Nephron progenitor cell (in vitro differentiated cells): ENCODE measurements around the gene MED8.
A peak's percentile ranks its signal among the peaks of the same experiment; 100 is the strongest.
"Not testable (repeated sequence)": the region's sequence is repeated elsewhere in the genome, so short reads cannot be mapped to it uniquely, and the experiment has no call there.

ENCODE experiments used
- DNase-seq: peaks from one replicate; pipeline ENCODE4 v3.0.0; 2021
- H3K27ac Mint-ChIP-seq: 2 replicates; pipeline ENCODE4 v1.8.0; 2021; ENCODE audit warnings: mild to moderate bottlenecking, moderate library complexity, mixed read lengths
- H3K27me3 Mint-ChIP-seq: 2 replicates; pipeline ENCODE4 v1.8.0; 2021; ENCODE audit warnings: mild to moderate bottlenecking, low read depth, mixed read lengths; ENCODE audit not compliant: poor library complexity
- H3K36me3 Mint-ChIP-seq: 2 replicates; pipeline ENCODE4 v1.8.0; 2021; ENCODE audit warnings: low read depth, mixed read lengths
- H3K4me1 Mint-ChIP-seq: 2 replicates; pipeline ENCODE4 v1.8.0; 2021; ENCODE audit warnings: mixed read lengths
- H3K4me3 Mint-ChIP-seq: 2 replicates; pipeline ENCODE4 v1.8.0; 2021; ENCODE audit warnings: mild to moderate bottlenecking, moderate library complexity, mixed read lengths
- H3K9me3 Mint-ChIP-seq: 2 replicates; pipeline ENCODE4 v1.8.0; 2021; ENCODE audit warnings: mild to moderate bottlenecking, moderate library complexity, mixed read lengths
- CTCF ChIP-seq: fragments of 200-600 bp; sonication (generic); IDR thresholded peaks from 2 replicates; pipeline ENCODE4 v1.5.0; 2021; ENCODE audit warnings: antibody characterized with exemption

Gene MED8

GRCh38 chr1:43405876-43406234, 16.3 kb upstream of the MED8 start:
- no peak overlapping the region for H3K27ac Mint-ChIP-seq
- H3K4me3 Mint-ChIP-seq: no peak overlapping the region
- H3K4me1 Mint-ChIP-seq: peaks cover 11% of the 10 kb centered on the region
- H3K9me3 Mint-ChIP-seq: no peaks in the 10 kb centered on the region
- no peaks in the 10 kb centered on the region for H3K27me3 Mint-ChIP-seq
- no peak for TF ChIP-seq CTCF
- peaks cover 51% of the 10 kb centered on the region for H3K36me3 Mint-ChIP-seq
- no peak for DNase-seq

GRCh38 chr1:43405219-43405875, 15.7 kb upstream of the MED8 start:
- no peak for DNase-seq
- H3K36me3 Mint-ChIP-seq: peaks cover 47% of the 10 kb centered on the region
- H3K4me1 Mint-ChIP-seq: peaks cover 11% of the 10 kb centered on the region
- no peak overlapping the region for H3K27ac Mint-ChIP-seq
- TF ChIP-seq CTCF: no peak
- H3K27me3 Mint-ChIP-seq: no peaks in the 10 kb centered on the region
- H3K9me3 Mint-ChIP-seq: no peaks in the 10 kb centered on the region
- no peak overlapping the region for H3K4me3 Mint-ChIP-seq

- H3K27me3 Mint-ChIP-seq: no peaks in the 10 kb centered on the region
- peaks cover 11% of the 10 kb centered on the region for H3K4me1 Mint-ChIP-seq
- H3K27ac Mint-ChIP-seq: no peak overlapping the region
- TF ChIP-seq CTCF: no peak
- H3K4me3 Mint-ChIP-seq: no peak overlapping the region
- no peaks in the 10 kb centered on the region for H3K9me3 Mint-ChIP-seq
- peaks cover 39% of the 10 kb centered on the region for H3K36me3 Mint-ChIP-seq
- no peak for DNase-seq
Observed at GRCh38 chr1:43404353-43404752, 14.8 kb upstream of the MED8 start.

GRCh38 chr1:43402089-43402865, 12.7 kb upstream of the MED8 start:
- H3K27me3 Mint-ChIP-seq: no peaks in the 10 kb centered on the region
- peaks cover 11% of the 10 kb centered on the region for H3K4me1 Mint-ChIP-seq
- no peak for TF ChIP-seq CTCF
- H3K27ac Mint-ChIP-seq: peak overlapping the region; percentile 13
- no peak overlapping the region for H3K4me3 Mint-ChIP-seq
- DNase-seq: no peak
- no peaks in the 10 kb centered on the region for H3K9me3 Mint-ChIP-seq
- H3K36me3 Mint-ChIP-seq: peaks cover 43% of the 10 kb centered on the region

- not testable (repeated sequence) for DNase-seq
Observed at GRCh38 chr1:43400441-43400840, 10.8 kb upstream of the MED8 start.

GRCh38 chr1:43398227-43398626, 8.6 kb upstream of the MED8 start:
- Mint-ChIP-seq H3K4me3 (no peak overlapping the region), H3K27ac (no peak overlapping the region), H3K36me3 (peaks cover 28% of the 10 kb centered on the region), H3K9me3 (no peaks in the 10 kb centered on the region), H3K27me3 (no peaks in the 10 kb centered on the region), H3K4me1 (peaks cover 19% of the 10 kb centered on the region)
- no peak for TF ChIP-seq CTCF
- no peak for DNase-seq

More at GRCh38 chr1:43400441-43400840, 10.8 kb upstream of the MED8 start:
- not testable (repeated sequence) for H3K27me3 Mint-ChIP-seq, H3K27ac Mint-ChIP-seq, H3K9me3 Mint-ChIP-seq, H3K4me3 Mint-ChIP-seq
- H3K36me3 Mint-ChIP-seq: peaks cover 40% of the 10 kb centered on the region
- peaks cover 19% of the 10 kb centered on the region for H3K4me1 Mint-ChIP-seq
